Heart right ventricle (tissue), 16 donors: ENCODE results near the gene DOCK1. TPM values are rescaled to one million over a fixed set of nuclear protein-coding genes. Genes with fewer than 3 reads are reported as not detected.

ENCODE experiments used
- ATAC-seq, 8 donors: fragments of 200-7000 bp; cut with Tn5 transposase; one replicate each; pipeline ENCODE4 v1.9.1; 2020; ENCODE audit warnings: mild to moderate bottlenecking in 8 of 8, moderate library complexity in 8 of 8, moderate number of reproducible peaks in 1 of 8
- DNase-seq, 2 donors: peaks; one replicate each; pipeline ENCODE4 v3.0.0-alpha.2; 2020
- H3K27ac ChIP-seq, 10 donors: fragments of 200-600 bp; sonication (generic) in 2 of 10; one replicate each; pipeline versions ENCODE4 v1.5.0 to v1.8.0; 2020 to 2022; ENCODE audit warnings: mild to moderate bottlenecking in 3 of 10
- H3K27me3 ChIP-seq, 7 donors: fragments of 200-600 bp; one replicate each; pipeline ENCODE4 v1.8.0; 2021 to 2022; ENCODE audit warnings: mild to moderate bottlenecking in 2 of 7
- H3K36me3 ChIP-seq, 9 donors: fragments of 200-600 bp; sonication (generic) in 1 of 9; one replicate each; pipeline versions ENCODE4 v1.5.0 to v1.8.0; 2020 to 2022; ENCODE audit warnings: mild to moderate bottlenecking in 2 of 9
- H3K4me1 ChIP-seq, 9 donors: fragments of 200-600 bp; sonication (generic) in 1 of 9; one replicate each; pipeline versions ENCODE4 v1.5.0 to v1.8.0; 2020 to 2022; ENCODE audit warnings: mild to moderate bottlenecking in 4 of 9
- H3K4me3 ChIP-seq, 10 donors: fragments of 200-600 bp; sonication (generic) in 2 of 10; one replicate each; pipeline versions ENCODE4 v1.5.0 to v1.8.0; 2020 to 2022; ENCODE audit warnings: mild to moderate bottlenecking in 7 of 10, moderate library complexity in 2 of 10
- H3K9me3 ChIP-seq, 11 donors: fragments of 200-600 bp in 10 of 11; sonication (generic) in 2 of 11; one replicate each; pipeline versions ENCODE4 v1.5.0 to v1.8.0; 2013 to 2022; ENCODE audit warnings: mild to moderate bottlenecking in 2 of 11, control low read depth in 1 of 11, moderate library complexity in 1 of 11
- WGBS, 2 donors: extraction: QIAGEN DNeasy Blood & Tissue Kit; methylation state at CpG; one replicate each; pipeline ENCODE4 v1.1.7; 2013; ENCODE audit warnings: inconsistent platforms in 1 of 2; 5-methylcytosine and 5-hydroxymethylcytosine counted together
- intact Hi-C, 10 donors: fragments of 100-400 bp; cut with DNase I; formaldehyde crosslinking; loops; one replicate each; pipeline versions ENCODE4 v1.11.1 to v1.14.2; 2022
- polyA plus RNA-seq, 2 donors: library from polyadenylated mRNA; stranded (reverse); fragments of 200-250 nt; gene quantifications; one replicate each; pipeline ENCODE4 v1.2.3, GENCODE V29; 2013
- total RNA-seq, 10 donors: library from RNA; stranded (reverse); fragmentation: NEBNext Ultra II Directional in 3 of 10; extraction: Animal tissue kit (Norgen Biotek cat#: 25700) in 3 of 10; gene quantifications; one replicate each; pipeline versions ENCODE4 v1.2.1 to v1.2.4, GENCODE V29; 2021 to 2023
- TF ChIP-seq, protein P1 (sequence below), 9 donors: fragments of 200-600 bp; sonication (generic) in 2 of 9; IDR thresholded peaks; one replicate each; pipeline versions ENCODE4 v1.5.0 to v1.8.0; 2021 to 2022; ENCODE audit warnings: antibody characterized with exemption in 9 of 9, mild to moderate bottlenecking in 5 of 9, moderate library complexity in 1 of 9
- donor health status: Arrhythmogenic right ventricular cardiomyopathy.
- donor health status: ischemic (EF 13 %, LVEDD 7.1; RV severe dilation, severe dysfunction).
- donor health status: healthy with polysubstance abuse.
- donor health status: DM: no; HTN: yes; CAD: no.
- donor health status: DM: no; HTN: no; CAD: no.
- donor health status: ischemic (EF 25% LVEDD 6.9; RV normal size, moderate dysfunction).
- donor health status: ischemic (EF 25% LVEDD 5.7; RV mildly dilated, moderate dysfunction).
- donor health status: healthy.
- donor health status: DM: yes; HTN: yes; CAD: no.
- donor health status: Ischemic cardiomyopathy.
- donor health status: ischemic (EF 35%, LVEDD 5.7; RV mildly dilated, moderate dysfunction).
- donor health status: nonischemic (EF 11% LVEDD 7.7; RV severe dilation, severe dysfunction).
- donor health status: DM: yes; HTN: yes; CAD: no.
- donor health status: PGD.
- donor health status: ischemic (EF 29% LVEDD 5.4; RV normal size, mild dysfunction).
- donor health status: nonischemic (EF 23%, LVEDD 6.1; RV moderate dilation, normal function).

The DOCK1 gene
- total and polyA plus RNA-seq, 12 donors, result 7.8 to 26.7 (median 19.8) TPM

DNA sequence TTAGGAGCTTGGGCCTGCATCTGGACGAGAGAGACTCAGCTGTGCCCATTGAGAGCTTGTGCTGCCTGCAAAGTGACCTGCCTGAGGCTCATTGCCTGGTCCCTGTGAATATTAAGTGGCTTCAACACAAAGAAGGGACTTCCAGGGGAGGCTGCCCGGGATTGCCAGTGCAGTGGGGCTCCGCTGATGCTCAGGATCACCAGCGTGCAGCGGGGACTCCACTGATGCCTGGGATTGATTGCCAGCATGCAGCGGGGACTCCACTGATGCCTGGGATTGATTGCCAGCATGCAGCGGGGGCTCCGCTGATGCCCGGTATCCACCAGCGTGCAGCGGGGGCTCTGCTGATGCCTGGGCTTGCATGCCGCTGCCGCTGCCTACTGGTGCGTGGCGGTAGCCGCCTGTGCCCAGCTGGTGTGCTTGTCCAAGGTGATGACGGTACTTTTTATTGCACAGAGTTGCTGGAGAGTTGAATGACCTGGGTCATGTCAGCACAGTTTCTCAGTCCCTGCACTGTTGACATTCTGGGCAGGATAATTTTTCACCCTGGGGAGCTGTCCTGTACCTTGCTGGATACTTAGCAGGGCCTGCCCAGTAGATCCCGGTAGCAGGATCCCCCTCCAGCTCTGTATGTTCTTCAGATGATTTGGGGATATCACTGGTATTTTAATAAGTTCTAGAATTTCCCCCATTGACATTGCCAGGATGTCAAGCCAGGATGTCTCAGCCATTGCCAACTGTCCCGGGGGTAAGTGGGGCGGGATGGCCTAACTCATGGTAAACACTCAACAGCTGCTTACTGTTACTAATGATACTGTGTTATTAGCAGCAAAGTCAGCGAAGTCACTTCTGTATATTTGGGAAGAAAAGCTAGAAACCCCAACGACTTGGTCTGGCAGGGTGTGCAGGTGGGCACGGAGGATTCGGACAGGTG lies 13.0 kb downstream of the DOCK1 start:
- peak in 5 of 8 donors; percentile 22 to 85 (median 39) for ATAC-seq
- 57 to 74% methylated on average over 24 of the region's 24 CpGs for WGBS, 2 donors
- intact Hi-C loops, result loop anchor here in 2 of 10 donors (1.0 to 5.0 kb wide), 2 partner anchors 47 to 94 kb away; no protein-coding TSS in a partner anchor
- Histone ChIP-seq H3K4me1 (peaks cover 10 to 51% (median 28%) of the 10 kb centered on the region in 9 donors), H3K27ac (peak overlapping the region in 5 of 10 donors; percentile 26 to 80 (median 70)), H3K4me3 (no peak overlapping the region), H3K9me3 (peaks cover 0 to 5% (median 0%) of the 10 kb centered on the region in 11 donors), H3K36me3 (peaks cover 0 to 3% (median 0%) of the 10 kb centered on the region in 9 donors), H3K27me3 (no peaks in the 10 kb centered on the region)
- TF ChIP-seq, protein P1, sequence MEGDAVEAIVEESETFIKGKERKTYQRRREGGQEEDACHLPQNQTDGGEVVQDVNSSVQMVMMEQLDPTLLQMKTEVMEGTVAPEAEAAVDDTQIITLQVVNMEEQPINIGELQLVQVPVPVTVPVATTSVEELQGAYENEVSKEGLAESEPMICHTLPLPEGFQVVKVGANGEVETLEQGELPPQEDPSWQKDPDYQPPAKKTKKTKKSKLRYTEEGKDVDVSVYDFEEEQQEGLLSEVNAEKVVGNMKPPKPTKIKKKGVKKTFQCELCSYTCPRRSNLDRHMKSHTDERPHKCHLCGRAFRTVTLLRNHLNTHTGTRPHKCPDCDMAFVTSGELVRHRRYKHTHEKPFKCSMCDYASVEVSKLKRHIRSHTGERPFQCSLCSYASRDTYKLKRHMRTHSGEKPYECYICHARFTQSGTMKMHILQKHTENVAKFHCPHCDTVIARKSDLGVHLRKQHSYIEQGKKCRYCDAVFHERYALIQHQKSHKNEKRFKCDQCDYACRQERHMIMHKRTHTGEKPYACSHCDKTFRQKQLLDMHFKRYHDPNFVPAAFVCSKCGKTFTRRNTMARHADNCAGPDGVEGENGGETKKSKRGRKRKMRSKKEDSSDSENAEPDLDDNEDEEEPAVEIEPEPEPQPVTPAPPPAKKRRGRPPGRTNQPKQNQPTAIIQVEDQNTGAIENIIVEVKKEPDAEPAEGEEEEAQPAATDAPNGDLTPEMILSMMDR (IDR thresholded peaks at IDR 0.05), result no peak
- DNase-seq, result no peak

DNA sequence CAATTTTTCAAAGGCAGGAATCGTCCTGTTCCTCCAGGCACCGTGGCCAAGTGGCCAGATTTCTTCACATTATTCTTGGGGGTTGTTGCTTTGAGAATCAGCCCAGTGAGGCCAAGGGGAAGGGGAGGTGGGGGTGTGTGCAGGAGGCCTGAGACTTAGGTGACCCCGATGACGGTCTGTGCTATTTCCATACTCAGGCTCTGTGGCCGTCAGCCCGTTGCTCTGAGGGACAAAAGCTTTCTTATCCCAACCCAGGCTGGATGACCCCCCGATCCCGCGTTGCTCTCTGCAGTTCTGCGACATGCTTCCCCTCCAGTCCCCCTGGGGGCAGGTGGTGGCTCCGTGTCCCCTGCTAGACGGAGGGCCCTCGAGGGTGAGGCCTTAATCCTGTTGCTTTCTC lies 14.2 kb downstream of the DOCK1 start:
- DNase-seq (peak in 1 of 2 donors; percentile 22), ATAC-seq (peak in 6 of 8 donors; percentile 30 to 91 (median 68))
- H3K9me3 ChIP-seq, result peaks cover 0 to 5% (median 0%) of the 10 kb centered on the region in 11 donors
- intact Hi-C loops, result loop anchor here in 1 of 10 donors (5.0 kb wide), 1 partner anchor 93 kb away; no protein-coding TSS in a partner anchor
- no peaks in the 10 kb centered on the region for H3K27me3 ChIP-seq
- H3K4me3 ChIP-seq, result no peak overlapping the region
- peaks cover 0 to 3% (median 0%) of the 10 kb centered on the region in 9 donors for H3K36me3 ChIP-seq
- peak overlapping the region in 6 of 10 donors; percentile 20 to 84 (median 68) for H3K27ac ChIP-seq
- H3K4me1 ChIP-seq, result peaks cover 10 to 57% (median 28%) of the 10 kb centered on the region in 9 donors
- WGBS, 2 donors, result 62 to 64% methylated on average over 13 of the region's 13 CpGs
- TF ChIP-seq, protein P1 (IDR thresholded peaks at IDR 0.05), result no peak

DNA sequence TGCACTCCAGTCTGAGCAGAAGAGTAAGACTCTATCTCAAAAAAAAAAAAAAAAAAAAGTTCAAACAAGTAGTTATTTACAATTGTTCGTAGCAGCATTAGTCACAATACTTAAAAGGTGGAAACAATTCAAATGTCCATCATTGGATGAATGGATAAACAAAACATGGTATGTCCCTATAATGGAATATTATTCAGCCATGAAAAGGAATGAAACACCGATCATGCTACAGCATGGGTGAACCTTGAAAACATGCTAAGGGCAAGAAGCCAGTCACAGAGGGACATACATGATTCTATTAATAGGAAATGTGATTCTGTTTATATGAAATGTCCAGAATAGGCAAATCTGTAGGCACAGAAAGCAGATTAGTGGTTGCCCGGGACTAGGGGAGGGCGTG lies 15.9 kb downstream of the DOCK1 start:
- DNase-seq (no peak), ATAC-seq (no peak)
- intact Hi-C loops, result no loop called here
- 99% methylated on average over 4 of the region's 4 CpGs for WGBS, 2 donors
- Histone ChIP-seq H3K4me1 (peaks cover 10 to 71% (median 28%) of the 10 kb centered on the region in 9 donors), H3K36me3 (peaks cover 0 to 3% (median 0%) of the 10 kb centered on the region in 9 donors), H3K27ac (no peak overlapping the region), H3K4me3 (no peak overlapping the region), H3K9me3 (peaks cover 0 to 5% (median 0%) of the 10 kb centered on the region in 11 donors), H3K27me3 (no peaks in the 10 kb centered on the region)
- TF ChIP-seq, protein P1 (IDR thresholded peaks at IDR 0.05), result no peak

DNA sequence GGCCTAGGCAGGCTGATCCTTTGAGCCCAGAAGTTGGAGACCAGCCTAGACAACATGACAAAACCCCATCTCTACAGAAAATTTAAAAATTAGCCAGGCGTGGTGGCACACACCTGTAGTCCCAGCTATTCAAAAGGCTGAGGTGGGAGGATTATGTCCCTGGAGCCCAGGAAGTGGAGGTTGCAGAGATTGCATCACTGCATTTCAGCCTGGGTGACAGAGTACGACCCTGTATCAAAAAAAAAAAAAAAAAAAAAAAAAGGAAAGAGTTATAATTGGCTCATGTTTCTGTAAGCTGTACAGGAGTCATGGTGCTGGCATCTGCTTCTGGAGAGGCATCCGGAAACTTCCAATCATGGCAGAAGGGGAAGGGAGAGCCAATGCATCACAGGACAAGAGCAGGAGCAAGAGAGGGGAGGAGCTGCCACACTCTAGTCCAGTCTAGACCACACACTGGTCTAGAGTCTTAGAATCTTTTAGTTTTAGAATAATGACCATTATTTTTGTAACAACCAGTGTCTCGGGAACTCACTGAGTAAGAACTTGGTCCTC lies 16.8 kb downstream of the DOCK1 start:
- Histone ChIP-seq H3K4me1 (peaks cover 10 to 72% (median 26%) of the 10 kb centered on the region in 9 donors), H3K4me3 (no peak overlapping the region), H3K27me3 (no peaks in the 10 kb centered on the region), H3K27ac (no peak overlapping the region), H3K9me3 (peaks cover 0 to 5% (median 0%) of the 10 kb centered on the region in 11 donors), H3K36me3 (peaks cover 0 to 7% (median 0%) of the 10 kb centered on the region in 9 donors)
- intact Hi-C loops, result no loop called here
- ATAC-seq (peak in 3 of 8 donors; percentile 33 to 64 (median 47)), DNase-seq (no peak)
- TF ChIP-seq, protein P1 (IDR thresholded peaks at IDR 0.05), result no peak
- WGBS, 2 donors, result 78 to 89% methylated on average over 4 of the region's 4 CpGs
